WTC11 (cell line): ENCODE measurements around the gene PDZRN3. TPM values are rescaled to one million over a fixed set of nuclear protein-coding genes. Genes with fewer than 3 reads are reported as not detected.

Source experiments
- ATAC-seq: fragments of 200-7000 bp; cut with Tn5 transposase; 2 replicates; pipeline ENCODE4 v1.10.0; 2021; ENCODE audit warnings: mild to moderate bottlenecking, moderate library complexity
- CTCF ChIA-PET: fragments of 300-600 bp; sonication (Branson Sonifier 250); formaldehyde crosslinking; loops from one replicate; lab custom pipeline; 2021; ENCODE audit warnings: antibody characterized with exemption; lab: Charles Lee
- POLR2A ChIA-PET: fragments of 350-600 bp; sonication (Branson Sonifier 250); formaldehyde crosslinking; loops from one replicate; lab custom pipeline; 2021; ENCODE audit warnings: antibody characterized with exemption; lab: Charles Lee
- DNase-seq: peaks from one replicate; pipeline ENCODE4 v3.0.0; 2021; ENCODE audit warnings: low spot score
- H3K27ac Mint-ChIP-seq: 2 replicates; pipeline ENCODE4 v1.8.0; 2021; ENCODE audit warnings: mixed read lengths
- H3K27me3 Mint-ChIP-seq: 2 replicates; pipeline ENCODE4 v1.8.0; 2021; ENCODE audit warnings: low read depth, mild to moderate bottlenecking, moderate library complexity, mixed read lengths
- H3K36me3 Mint-ChIP-seq: 2 replicates; pipeline ENCODE4 v1.8.0; 2021; ENCODE audit warnings: mixed read lengths
- H3K4me1 Mint-ChIP-seq: 2 replicates; pipeline ENCODE4 v1.8.0; 2022; ENCODE audit warnings: mixed read lengths
- H3K4me3 Mint-ChIP-seq: 2 replicates; pipeline ENCODE4 v1.8.0; 2021; ENCODE audit warnings: mild to moderate bottlenecking, moderate library complexity, mixed read lengths
- H3K9me3 Mint-ChIP-seq: 2 replicates; pipeline ENCODE4 v1.8.0; 2021; ENCODE audit warnings: mixed read lengths
- CDX4 ChIP-seq: fragments of 250-450 bp; sonication (Bioruptor Pico); IDR thresholded peaks from 2 replicates; pipeline ENCODE4 v1.9.0; 2021; ENCODE audit warnings: moderate library complexity, mild to moderate bottlenecking, inconsistent platforms, borderline replicate concordance
- CREM ChIP-seq: sonication (generic); formaldehyde crosslinking; IDR thresholded peaks from 2 replicates; pipeline ENCODE4 v1.8.1; 2022; ENCODE audit warnings: mild to moderate bottlenecking, missing genetic modification reagents, moderate library complexity
- E2F5 ChIP-seq: sonication (generic); formaldehyde crosslinking; IDR thresholded peaks from 2 replicates; pipeline ENCODE4 v1.8.1; 2022; ENCODE audit warnings: mild to moderate bottlenecking, moderate library complexity, missing genetic modification reagents
- ERG ChIP-seq: fragments of 250-450 bp; sonication (Bioruptor Pico); IDR thresholded peaks from 2 replicates; pipeline ENCODE4 v1.8.0; 2021; ENCODE audit warnings: mild to moderate bottlenecking
- ETV6 ChIP-seq: sonication (generic); formaldehyde crosslinking; IDR thresholded peaks from 2 replicates; pipeline ENCODE4 v1.8.1; 2022; ENCODE audit warnings: mild to moderate bottlenecking, missing genetic modification reagents
- FOXK1 ChIP-seq: sonication (generic); formaldehyde crosslinking; IDR thresholded peaks from 2 replicates; pipeline ENCODE4 v1.8.0; 2022; ENCODE audit warnings: mild to moderate bottlenecking, moderate library complexity, missing genetic modification reagents
- GRHL2 ChIP-seq: fragments of 250-450 bp; sonication (Bioruptor Pico); IDR thresholded peaks from 2 replicates; pipeline ENCODE4 v1.8.0; 2022; ENCODE audit warnings: mild to moderate bottlenecking, moderate library complexity; ENCODE audit not compliant: insufficient replicate concordance, severe bottlenecking
- GTF2I ChIP-seq: fragments of 250-450 bp; sonication (Bioruptor Pico); conservative IDR thresholded peaks from 2 replicates; pipeline ENCODE4 v1.4.0; 2021; ENCODE audit warnings: mild to moderate bottlenecking
- KAT7 ChIP-seq: sonication (generic); formaldehyde crosslinking; IDR thresholded peaks from 2 replicates; pipeline ENCODE4 v1.8.1; 2023; ENCODE audit warnings: missing genetic modification reagents, mild to moderate bottlenecking, borderline replicate concordance
- MXD4 ChIP-seq: fragments of 250-450 bp; sonication (Bioruptor Pico); IDR thresholded peaks from 2 replicates; pipeline ENCODE4 v1.8.0; 2021; ENCODE audit warnings: mild to moderate bottlenecking, moderate library complexity, borderline replicate concordance
- MYBL2 ChIP-seq: sonication (generic); formaldehyde crosslinking; IDR thresholded peaks from 2 replicates; pipeline ENCODE4 v1.8.1; 2023; ENCODE audit warnings: mild to moderate bottlenecking, moderate library complexity, missing genetic modification reagents
- NR1H2 ChIP-seq: sonication (generic); formaldehyde crosslinking; IDR thresholded peaks from 2 replicates; pipeline ENCODE4 v1.9.0; 2021; ENCODE audit warnings: mild to moderate bottlenecking, moderate library complexity, missing genetic modification reagents
- OVOL2 ChIP-seq: fragments of 250-450 bp; sonication (Bioruptor Pico); IDR thresholded peaks from 2 replicates; pipeline ENCODE4 v1.9.0; 2021; ENCODE audit warnings: mild to moderate bottlenecking, borderline replicate concordance
- SP1 ChIP-seq: sonication (generic); formaldehyde crosslinking; conservative IDR thresholded peaks from 2 replicates; pipeline ENCODE4 v1.8.1; 2022; ENCODE audit warnings: missing genetic modification reagents
- TEAD4 ChIP-seq: sonication (generic); formaldehyde crosslinking; IDR thresholded peaks from 2 replicates; pipeline ENCODE4 v1.8.0; 2022; ENCODE audit warnings: mild to moderate bottlenecking, missing genetic modification reagents
- TP53 ChIP-seq: sonication (generic); formaldehyde crosslinking; IDR thresholded peaks from 2 replicates; pipeline ENCODE4 v1.8.1; 2023; ENCODE audit warnings: mild to moderate bottlenecking, missing genetic modification reagents
- USF2 ChIP-seq: sonication (generic); formaldehyde crosslinking; IDR thresholded peaks from 2 replicates; pipeline ENCODE4 v1.8.1; 2023; ENCODE audit warnings: mild to moderate bottlenecking, missing genetic modification reagents, moderate library complexity
- ZBTB21 ChIP-seq: sonication (generic); formaldehyde crosslinking; IDR thresholded peaks from 2 replicates; pipeline ENCODE4 v1.8.1; 2023; ENCODE audit warnings: mild to moderate bottlenecking, missing genetic modification reagents, borderline replicate concordance
- ZMAT4 ChIP-seq: fragments of 250-450 bp; sonication (Bioruptor Pico); IDR thresholded peaks from 2 replicates; pipeline ENCODE4 v1.9.0; 2021; ENCODE audit warnings: mild to moderate bottlenecking
- ZNF263 ChIP-seq: sonication (generic); formaldehyde crosslinking; IDR thresholded peaks from 2 replicates; pipeline ENCODE4 v1.8.1; 2022; ENCODE audit warnings: low read depth, mild to moderate bottlenecking, moderate library complexity, missing genetic modification reagents
- ZNF281 ChIP-seq: sonication (generic); formaldehyde crosslinking; IDR thresholded peaks from 2 replicates; pipeline ENCODE4 v1.8.0; 2023; ENCODE audit warnings: mild to moderate bottlenecking, missing genetic modification reagents
- ZNF671 ChIP-seq: fragments of 250-450 bp; sonication (Bioruptor Pico); IDR thresholded peaks from 2 replicates; pipeline ENCODE4 v1.8.0; 2021; ENCODE audit warnings: mild to moderate bottlenecking
- total RNA-seq: library from RNA; stranded (reverse); gene quantifications from 3 replicates; pipeline ENCODE4 v1.2.3, GENCODE V29; 2021

Gene PDZRN3
- total RNA-seq, 1 experiment from 2014 or later: 9.5 TPM

GRCh38 chr3:73497646-73498406 lies 126.9 kb downstream of the PDZRN3 start (continued):
- TF ChIP-seq TP53 (CRISPR knock-in tag) (no peak), MXD4 (no peak), FOXK1 (no peak), SP1 (CRISPR knock-in tag) (no peak), GRHL2 (no peak), ZNF263 (CRISPR knock-in tag) (no peak)

- ATAC-seq: no peak
- TF ChIP-seq USF2 (CRISPR knock-in tag): peak; percentile 30; the same call in 1 of the 2 replicates
- no peak for TF ChIP-seq ZNF671 (CRISPR knock-in tag)
- no peak for TF ChIP-seq GTF2I
- ChIA-PET POLR2A (no interaction called here), CTCF (interaction anchor here (1.0 to 2.3 kb wide), 2 partner anchors 9 to 14 kb away, joined by 3 to 11 read pairs; no protein-coding TSS in a partner anchor)
- no peaks in the 10 kb centered on the region for H3K27me3 Mint-ChIP-seq
- no peak overlapping the region for H3K4me3 Mint-ChIP-seq
- DNase-seq: no peak
- peaks cover 72% of the 10 kb centered on the region for H3K4me1 Mint-ChIP-seq
- H3K9me3 Mint-ChIP-seq: no peaks in the 10 kb centered on the region
- H3K36me3 Mint-ChIP-seq: no peaks in the 10 kb centered on the region
- no peak overlapping the region for H3K27ac Mint-ChIP-seq
Measured at GRCh38 chr3:73493543-73494308, 131.0 kb downstream of the PDZRN3 start.

GRCh38 chr3:73492186-73492585 lies 132.6 kb downstream of the PDZRN3 start:
- no peak for TF ChIP-seq ETV6 (CRISPR knock-in tag)
- no peak for TF ChIP-seq MYBL2 (CRISPR knock-in tag)
- no peak for TF ChIP-seq CDX4 (CRISPR knock-in tag)
- TF ChIP-seq KAT7: no peak
- TF ChIP-seq ZBTB21 (CRISPR knock-in tag): no peak
- TF ChIP-seq E2F5 (CRISPR knock-in tag): no peak
- no peak for TF ChIP-seq ERG (CRISPR knock-in tag)
- no peak for TF ChIP-seq CREM (CRISPR knock-in tag)
- TF ChIP-seq ZMAT4: no peak
- no peak for TF ChIP-seq OVOL2 (CRISPR knock-in tag)
- TF ChIP-seq ZNF281: no peak
- TF ChIP-seq NR1H2 (CRISPR knock-in tag): no peak
- TF ChIP-seq TEAD4 (CRISPR knock-in tag): no peak
- ChIA-PET POLR2A (no interaction called here), CTCF (no interaction called here)
- no peak for ATAC-seq
- DNase-seq: no peak
- H3K4me1 Mint-ChIP-seq: peaks cover 73% of the 10 kb centered on the region
- no peak overlapping the region for H3K4me3 Mint-ChIP-seq
- no peaks in the 10 kb centered on the region for H3K27me3 Mint-ChIP-seq
- no peaks in the 10 kb centered on the region for H3K9me3 Mint-ChIP-seq
- peak overlapping the region; percentile 60; the same call in 1 of the 2 replicates for H3K27ac Mint-ChIP-seq
- no peaks in the 10 kb centered on the region for H3K36me3 Mint-ChIP-seq
